WERI-Rb-1 (cell line): ENCODE measurements around the gene GDI1.

ENCODE experiments used
- DNase-seq: peaks from one replicate; pipeline ENCODE4 v3.0.0-alpha.2; 2020
- H3K27ac ChIP-seq: fragments of 250-450 bp; sonication (Bioruptor Pico); 2 replicates; pipeline ENCODE4 v1.5.1; 2020; ENCODE audit warnings: mild to moderate bottlenecking, moderate library complexity
- H3K27me3 ChIP-seq: fragments of 250-450 bp; sonication (Bioruptor Pico); 2 replicates; pipeline ENCODE4 v1.5.1; 2021; ENCODE audit warnings: mild to moderate bottlenecking, low read depth, moderate library complexity; ENCODE audit not compliant: insufficient read depth, severe bottlenecking
- H3K36me3 ChIP-seq: fragments of 250-450 bp; sonication (Bioruptor Pico); 2 replicates; pipeline ENCODE4 v1.5.1; 2020; ENCODE audit warnings: mild to moderate bottlenecking, moderate library complexity
- H3K4me3 ChIP-seq: 2 replicates; pipeline ENCODE4 v1.5.1; 2011; ENCODE audit warnings: low read depth, mild to moderate bottlenecking, control low read depth, low read length
- H3K9me3 ChIP-seq: fragments of 250-450 bp; sonication (Bioruptor Pico); 2 replicates; pipeline ENCODE4 v1.5.1; 2021; ENCODE audit warnings: mild to moderate bottlenecking, moderate library complexity; ENCODE audit not compliant: severe bottlenecking
- CTCF ChIP-seq: IDR thresholded peaks from 2 replicates; pipeline ENCODE4 v1.5.1; 2011; ENCODE audit warnings: low read depth, mild to moderate bottlenecking, control low read depth, inconsistent platforms, low read length

Gene GDI1

GRCh38 chrX:154445776-154446175 is 8.8 kb downstream of the GDI1 start:
- H3K4me3 ChIP-seq: no peak overlapping the region
- no peak for DNase-seq
- H3K36me3 ChIP-seq: peaks cover 78% of the 10 kb centered on the region
- no peak overlapping the region for H3K27ac ChIP-seq
- H3K9me3 ChIP-seq: no peaks in the 10 kb centered on the region
- TF ChIP-seq CTCF: no peak
- peaks cover 29% of the 10 kb centered on the region for H3K27me3 ChIP-seq

- TF ChIP-seq CTCF: no peak
- no peak for DNase-seq
- Histone ChIP-seq H3K36me3 (peaks cover 78% of the 10 kb centered on the region), H3K27ac (no peak overlapping the region), H3K9me3 (no peaks in the 10 kb centered on the region), H3K27me3 (peaks cover 33% of the 10 kb centered on the region), H3K4me3 (no peak overlapping the region)
Measured at GRCh38 chrX:154446430-154446829, 9.5 kb downstream of the GDI1 start.

DNA sequence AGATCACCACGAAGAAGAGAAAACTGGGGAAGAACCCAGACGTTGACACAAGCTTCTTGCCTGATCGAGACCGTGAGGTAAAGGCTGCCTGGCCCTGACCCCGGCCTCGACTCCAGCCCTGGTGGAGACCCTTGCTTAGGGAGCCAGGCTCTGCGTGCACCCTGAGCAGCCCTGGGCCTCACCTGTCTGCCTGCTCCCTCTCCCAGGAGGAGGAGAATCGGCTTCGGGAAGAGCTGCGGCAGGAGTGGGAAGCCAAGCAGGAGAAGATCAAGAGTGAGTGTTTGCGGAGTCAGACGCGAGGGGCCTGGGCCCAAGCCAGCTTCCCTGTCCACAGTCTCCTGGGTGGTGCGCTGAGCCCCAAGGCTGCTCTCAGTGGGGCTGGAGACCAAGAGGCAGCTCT is 11.5 kb downstream of the GDI1 start:
- Histone ChIP-seq H3K27me3 (peaks cover 33% of the 10 kb centered on the region), H3K4me3 (no peak overlapping the region), H3K27ac (no peak overlapping the region), H3K36me3 (peaks cover 72% of the 10 kb centered on the region), H3K9me3 (no peaks in the 10 kb centered on the region)
- no peak for DNase-seq
- TF ChIP-seq CTCF: no peak

- Histone ChIP-seq H3K27me3 (peaks cover 31% of the 10 kb centered on the region), H3K4me3 (no peak overlapping the region), H3K36me3 (peaks cover 72% of the 10 kb centered on the region), H3K27ac (no peak overlapping the region), H3K9me3 (no peaks in the 10 kb centered on the region)
- TF ChIP-seq CTCF: no peak
- DNase-seq: no peak
Measured at GRCh38 chrX:154449618-154450017, 12.7 kb downstream of the GDI1 start.

DNA sequence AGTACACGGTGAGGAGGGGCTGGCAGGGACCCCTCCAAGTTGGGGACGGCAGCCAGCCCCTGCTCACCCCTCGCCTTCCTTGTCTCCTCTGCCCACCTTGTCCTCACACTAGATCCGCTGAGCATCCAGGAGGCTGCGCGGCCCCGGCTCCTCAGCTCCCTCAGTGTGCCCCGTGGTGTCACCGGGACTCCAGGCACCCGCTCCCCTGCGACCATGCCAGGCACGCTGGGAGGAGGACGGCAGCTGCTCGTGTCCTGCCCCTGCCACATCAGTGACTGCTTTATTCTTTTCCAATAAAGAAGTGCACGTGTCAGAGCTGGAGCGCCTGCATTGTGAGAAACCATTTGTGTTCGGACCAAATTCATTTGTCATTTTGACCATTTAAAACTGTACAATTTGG is 13.4 kb downstream of the GDI1 start:
- H3K9me3 ChIP-seq: peaks cover 6% of the 10 kb centered on the region

More for the DNA sequence above, 13.4 kb downstream of the GDI1 start:
- H3K4me3 ChIP-seq: no peak overlapping the region
- peaks cover 27% of the 10 kb centered on the region for H3K27me3 ChIP-seq
- H3K36me3 ChIP-seq: peaks cover 70% of the 10 kb centered on the region
- no peak for TF ChIP-seq CTCF
- H3K27ac ChIP-seq: no peak overlapping the region
- DNase-seq: no peak
